Keratinocyte (primary cell): ENCODE data around the gene MYO9A.

ENCODE experiments used
- EZH2 ChIP-seq: IDR thresholded peaks from one replicate; pipeline ENCODE4 v1.6.1; 2012; ENCODE audit warnings: inconsistent platforms, mild to moderate bottlenecking, low read length, moderate library complexity
- TF ChIP-seq, protein P1 (sequence below), 3 experiments: IDR thresholded peaks in 1 of 3; conservative IDR thresholded peaks in 1 of 3; optimal IDR thresholded peaks in 1 of 3; 2 replicates in 2 of 3; 3 replicates in 1 of 3; pipeline versions ENCODE3 to v1.5.1; 2011; ENCODE audit warnings: low read length in 3 of 3, mild to moderate bottlenecking in 3 of 3, moderate library complexity in 2 of 3, control low read depth in 1 of 3, inconsistent platforms in 1 of 3; ENCODE audit not compliant: insufficient read depth in 2 of 3; ENCODE audit errors: extremely low read depth in 1 of 3

DNA sequence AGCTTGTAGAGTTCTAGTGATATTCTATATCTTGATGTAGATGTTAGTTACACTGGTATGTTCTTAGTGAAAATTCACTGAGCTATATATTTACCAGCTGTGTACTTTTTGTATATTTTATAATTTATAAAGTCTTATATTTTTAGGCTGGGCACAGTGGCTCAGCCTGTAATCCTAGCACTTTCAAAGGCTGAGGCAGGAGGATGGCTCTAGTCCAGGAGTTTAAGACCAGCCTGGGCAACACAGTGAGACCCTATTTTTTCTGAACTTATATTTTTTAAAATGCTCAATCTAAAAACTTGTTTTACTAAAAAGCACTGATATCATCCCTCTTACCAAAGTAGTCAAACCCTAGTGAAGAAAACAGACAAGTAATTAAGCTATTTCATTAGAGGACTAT is 5.1 kb downstream of the MYO9A start:
- no peak for TF ChIP-seq EZH2
- TF ChIP-seq, protein P1, sequence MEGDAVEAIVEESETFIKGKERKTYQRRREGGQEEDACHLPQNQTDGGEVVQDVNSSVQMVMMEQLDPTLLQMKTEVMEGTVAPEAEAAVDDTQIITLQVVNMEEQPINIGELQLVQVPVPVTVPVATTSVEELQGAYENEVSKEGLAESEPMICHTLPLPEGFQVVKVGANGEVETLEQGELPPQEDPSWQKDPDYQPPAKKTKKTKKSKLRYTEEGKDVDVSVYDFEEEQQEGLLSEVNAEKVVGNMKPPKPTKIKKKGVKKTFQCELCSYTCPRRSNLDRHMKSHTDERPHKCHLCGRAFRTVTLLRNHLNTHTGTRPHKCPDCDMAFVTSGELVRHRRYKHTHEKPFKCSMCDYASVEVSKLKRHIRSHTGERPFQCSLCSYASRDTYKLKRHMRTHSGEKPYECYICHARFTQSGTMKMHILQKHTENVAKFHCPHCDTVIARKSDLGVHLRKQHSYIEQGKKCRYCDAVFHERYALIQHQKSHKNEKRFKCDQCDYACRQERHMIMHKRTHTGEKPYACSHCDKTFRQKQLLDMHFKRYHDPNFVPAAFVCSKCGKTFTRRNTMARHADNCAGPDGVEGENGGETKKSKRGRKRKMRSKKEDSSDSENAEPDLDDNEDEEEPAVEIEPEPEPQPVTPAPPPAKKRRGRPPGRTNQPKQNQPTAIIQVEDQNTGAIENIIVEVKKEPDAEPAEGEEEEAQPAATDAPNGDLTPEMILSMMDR (optimal IDR thresholded peaks at IDR 0.05 in 1 of 3, IDR thresholded peaks at IDR 0.05 in 1 of 3, conservative IDR thresholded peaks at IDR 0.05 in 1 of 3; ENCODE audit: extremely low read depth in 1 of 3, insufficient read depth in 2 of 3, low read length in 3 of 3): no peak
